Neural cell (in vitro differentiated cells): Measurements from ENCODE around the gene GNG7.

Experiments used
- CTCF ChIP-seq: fragments of 450-650 bp; IDR thresholded peaks from 2 replicates; pipeline ENCODE4 v1.5.1; 2014; ENCODE audit warnings: antibody characterized with exemption, mild to moderate bottlenecking, moderate library complexity; ENCODE audit not compliant: poor library complexity, severe bottlenecking
- EP300 ChIP-seq: fragments of 450-650 bp; conservative IDR thresholded peaks from 2 replicates; pipeline ENCODE4 v1.6.1; 2014; ENCODE audit warnings: antibody characterized with exemption, mild to moderate bottlenecking, moderate library complexity; ENCODE audit not compliant: poor library complexity, severe bottlenecking
- EZH2 ChIP-seq: fragments of 200-600, 300-800 bp; shearing (Covaris generic), sonication (generic); IDR thresholded peaks from 2 replicates; pipeline ENCODE4 v1.6.1; 2014; ENCODE audit warnings: antibody characterized with exemption, low read length, borderline replicate concordance, mild to moderate bottlenecking; ENCODE audit not compliant: insufficient read depth, poor library complexity, severe bottlenecking
- MXI1 ChIP-seq: fragments of 450-650 bp; conservative IDR thresholded peaks from 2 replicates; pipeline ENCODE4 v1.6.1; 2014; ENCODE audit warnings: antibody characterized with exemption, mild to moderate bottlenecking; ENCODE audit not compliant: poor library complexity, severe bottlenecking
- POLR2AphosphoS5 ChIP-seq: IDR thresholded peaks from 2 replicates; pipeline ENCODE4 v1.6.1; 2012
- RAD21 ChIP-seq: fragments of 450-650 bp; conservative IDR thresholded peaks from 2 replicates; pipeline ENCODE4 v1.6.1; 2014; ENCODE audit warnings: antibody characterized with exemption, mild to moderate bottlenecking, moderate library complexity
- SMC3 ChIP-seq: fragments of 450-650 bp; conservative IDR thresholded peaks from 2 replicates; pipeline ENCODE4 v1.6.1; 2014; ENCODE audit warnings: antibody characterized with exemption, mild to moderate bottlenecking, moderate library complexity; ENCODE audit not compliant: poor library complexity
- TAF1 ChIP-seq: IDR thresholded peaks from 2 replicates; pipeline ENCODE4 v1.6.1; 2012; ENCODE audit warnings: low read depth

DNA sequence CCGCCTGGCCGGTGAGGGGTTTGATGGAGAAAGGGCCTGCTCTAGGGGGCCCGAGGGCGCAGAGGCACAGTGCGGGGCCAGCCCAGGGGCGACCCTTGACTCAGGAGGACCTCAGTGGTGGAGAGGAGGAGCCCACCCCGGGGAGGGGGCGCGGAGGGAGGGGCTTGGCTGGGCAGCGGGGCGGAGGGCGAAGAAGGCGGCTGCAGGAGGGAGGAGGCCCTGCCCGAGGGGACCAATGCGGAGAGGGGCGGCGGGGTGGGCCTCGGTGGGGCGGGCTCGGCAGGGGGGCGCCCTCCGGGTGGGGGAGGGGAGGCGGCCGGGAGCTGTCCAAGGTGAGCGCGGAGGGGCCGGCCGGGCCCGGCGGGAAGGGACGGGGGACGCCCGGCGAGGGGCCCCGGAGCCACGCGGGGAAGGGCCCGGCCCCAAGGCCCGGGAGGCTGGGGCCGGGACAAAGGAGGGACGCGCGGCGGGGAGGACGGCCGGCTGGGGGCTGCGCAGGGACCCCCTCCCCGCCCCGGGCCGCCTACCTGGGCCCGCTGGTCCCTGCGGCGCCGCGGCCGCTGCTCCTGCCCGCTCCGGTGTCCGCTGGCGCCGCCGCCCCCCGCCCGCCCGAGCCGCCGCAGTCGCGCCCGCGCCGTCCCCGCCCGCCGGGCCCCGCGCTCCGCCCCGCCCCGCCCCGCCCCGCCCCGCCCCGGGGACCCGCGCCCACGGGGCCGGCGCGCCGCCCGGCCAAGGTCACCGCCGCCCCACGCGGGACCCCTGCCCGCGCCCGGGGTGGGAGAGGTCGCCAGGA lies 18.5 kb upstream of the GNG7 start, which contains the start of gene DIRAS1:
- no peak for TF ChIP-seq EZH2
- TF ChIP-seq SMC3 = no peak
- peak; percentile 7 for TF ChIP-seq POLR2AphosphoS5
- no peak for TF ChIP-seq TAF1
- no peak for TF ChIP-seq EP300
- TF ChIP-seq CTCF = no peak
- no peak for TF ChIP-seq RAD21
- no peak for TF ChIP-seq MXI1
